MCF 10A (cell line): ENCODE measurements around the gene RNF11. TPM values are rescaled to one million over a fixed set of nuclear protein-coding genes. Genes with fewer than 3 reads are reported as not detected.

Experiments used
- BruUV-seq: library from RNA; stranded (reverse); fragments of 400-500 nt; replicated peaks from 2 replicates; lab custom pipeline; 2021; lab: Mats Ljungman, UMichigan
- CTCF ChIA-PET: fragments of 300-600 bp; sonication (Branson Sonifier 250); formaldehyde crosslinking; extraction: SDS; loops from one replicate; lab custom pipeline; 2021; ENCODE audit warnings: antibody characterized with exemption, inconsistent platforms; lab: Yijun Ruan, JAX
- POLR2A ChIA-PET: fragments of 300-600, 350-650 bp; sonication (Branson Sonifier 250); formaldehyde crosslinking; extraction: SDS; loops from one replicate; lab custom pipeline; 2020; ENCODE audit warnings: antibody characterized with exemption, inconsistent platforms; lab: Yijun Ruan, JAX
- DNase-seq: peaks from one replicate; pipeline ENCODE4 v3.0.0-alpha.2; 2018; ENCODE audit not compliant: unreplicated experiment
- H3K27ac Mint-ChIP-seq: one replicate; pipeline ENCODE4 v1.8.0; 2022; ENCODE audit warnings: mild to moderate bottlenecking, low read depth, mixed read lengths; ENCODE audit not compliant: unreplicated experiment
- H3K27me3 Mint-ChIP-seq: one replicate; pipeline ENCODE4 v1.8.0; 2022; ENCODE audit warnings: mixed read lengths; ENCODE audit not compliant: insufficient read depth, unreplicated experiment
- H3K36me3 Mint-ChIP-seq: one replicate; pipeline ENCODE4 v1.8.0; 2022; ENCODE audit warnings: mild to moderate bottlenecking, moderate library complexity, mixed read lengths; ENCODE audit not compliant: insufficient read depth, unreplicated experiment
- H3K4me1 Mint-ChIP-seq: one replicate; pipeline ENCODE4 v1.8.0; 2022; ENCODE audit warnings: mixed read lengths; ENCODE audit not compliant: insufficient read depth, unreplicated experiment
- H3K4me3 Mint-ChIP-seq: one replicate; pipeline ENCODE4 v1.8.0; 2022; ENCODE audit warnings: mild to moderate bottlenecking, moderate library complexity, mixed read lengths; ENCODE audit not compliant: unreplicated experiment
- H3K9me3 Mint-ChIP-seq: one replicate; pipeline ENCODE4 v1.8.0; 2022; ENCODE audit warnings: mixed read lengths; ENCODE audit not compliant: unreplicated experiment
- intact Hi-C: fragments of 100-400 bp; cut with micrococcal nuclease; formaldehyde crosslinking; loops from 2 replicates; pipeline ENCODE4 v1.14.1; 2022
- total RNA-seq: library from RNA; stranded (reverse); gene quantifications from 2 replicates; pipeline ENCODE4 v1.2.3, GENCODE V29; 2022
- TF ChIP-seq, protein P1 (sequence below): fragments of 200-600 bp; IDR thresholded peaks from one replicate; pipeline ENCODE4 v1.8.0; 2022; ENCODE audit warnings: antibody characterized with exemption, mild to moderate bottlenecking; ENCODE audit not compliant: unreplicated experiment

Gene RNF11
- total RNA-seq, 1 experiment from 2014 or later, result 73.1 TPM

DNA sequence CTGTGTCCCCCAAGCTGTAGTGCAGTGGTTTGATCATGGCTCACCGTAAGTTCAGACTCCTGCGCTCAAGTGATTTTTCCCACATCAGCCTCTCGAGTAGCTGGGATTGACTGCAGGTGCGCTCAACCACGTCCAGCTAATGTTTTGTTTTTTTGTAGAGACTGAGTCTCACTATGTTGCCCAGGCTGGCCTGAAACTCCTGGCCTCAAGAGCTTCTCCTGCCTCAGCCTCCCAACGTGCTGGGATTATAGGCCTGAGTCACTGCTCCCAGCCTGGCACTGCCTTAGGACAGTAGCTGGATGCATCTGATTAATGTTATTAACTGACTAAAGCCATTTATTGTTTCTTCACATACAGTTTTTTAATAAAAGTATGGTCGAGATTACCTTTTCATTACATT, 40.2 kb downstream of the RNF11 start:
- CTCF ChIA-PET, result interaction anchor here (0.7 to 1.2 kb wide), 3 partner anchors 19 to 87 kb away, joined by 3 to 4 read pairs (median 3); no protein-coding TSS in a partner anchor
- TF ChIP-seq, protein P1, sequence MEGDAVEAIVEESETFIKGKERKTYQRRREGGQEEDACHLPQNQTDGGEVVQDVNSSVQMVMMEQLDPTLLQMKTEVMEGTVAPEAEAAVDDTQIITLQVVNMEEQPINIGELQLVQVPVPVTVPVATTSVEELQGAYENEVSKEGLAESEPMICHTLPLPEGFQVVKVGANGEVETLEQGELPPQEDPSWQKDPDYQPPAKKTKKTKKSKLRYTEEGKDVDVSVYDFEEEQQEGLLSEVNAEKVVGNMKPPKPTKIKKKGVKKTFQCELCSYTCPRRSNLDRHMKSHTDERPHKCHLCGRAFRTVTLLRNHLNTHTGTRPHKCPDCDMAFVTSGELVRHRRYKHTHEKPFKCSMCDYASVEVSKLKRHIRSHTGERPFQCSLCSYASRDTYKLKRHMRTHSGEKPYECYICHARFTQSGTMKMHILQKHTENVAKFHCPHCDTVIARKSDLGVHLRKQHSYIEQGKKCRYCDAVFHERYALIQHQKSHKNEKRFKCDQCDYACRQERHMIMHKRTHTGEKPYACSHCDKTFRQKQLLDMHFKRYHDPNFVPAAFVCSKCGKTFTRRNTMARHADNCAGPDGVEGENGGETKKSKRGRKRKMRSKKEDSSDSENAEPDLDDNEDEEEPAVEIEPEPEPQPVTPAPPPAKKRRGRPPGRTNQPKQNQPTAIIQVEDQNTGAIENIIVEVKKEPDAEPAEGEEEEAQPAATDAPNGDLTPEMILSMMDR, result no peak
- no TSS peak for BruUV-seq
- no peak overlapping the region for H3K27ac Mint-ChIP-seq
- peak; percentile 28 for DNase-seq
- no peaks in the 10 kb centered on the region for H3K27me3 Mint-ChIP-seq
- POLR2A ChIA-PET, result interaction anchor here (0.8 to 2.4 kb wide), 2 partner anchors 20 to 39 kb away, joined by 4 to 29 read pairs; partner anchors contain the start of gene RNF11
- H3K36me3 Mint-ChIP-seq, result peaks cover 26% of the 10 kb centered on the region
- no peak overlapping the region for H3K4me3 Mint-ChIP-seq
- H3K4me1 Mint-ChIP-seq, result peaks cover 7% of the 10 kb centered on the region
- H3K9me3 Mint-ChIP-seq, result no peaks in the 10 kb centered on the region
- intact Hi-C loops, result no loop called here

DNA sequence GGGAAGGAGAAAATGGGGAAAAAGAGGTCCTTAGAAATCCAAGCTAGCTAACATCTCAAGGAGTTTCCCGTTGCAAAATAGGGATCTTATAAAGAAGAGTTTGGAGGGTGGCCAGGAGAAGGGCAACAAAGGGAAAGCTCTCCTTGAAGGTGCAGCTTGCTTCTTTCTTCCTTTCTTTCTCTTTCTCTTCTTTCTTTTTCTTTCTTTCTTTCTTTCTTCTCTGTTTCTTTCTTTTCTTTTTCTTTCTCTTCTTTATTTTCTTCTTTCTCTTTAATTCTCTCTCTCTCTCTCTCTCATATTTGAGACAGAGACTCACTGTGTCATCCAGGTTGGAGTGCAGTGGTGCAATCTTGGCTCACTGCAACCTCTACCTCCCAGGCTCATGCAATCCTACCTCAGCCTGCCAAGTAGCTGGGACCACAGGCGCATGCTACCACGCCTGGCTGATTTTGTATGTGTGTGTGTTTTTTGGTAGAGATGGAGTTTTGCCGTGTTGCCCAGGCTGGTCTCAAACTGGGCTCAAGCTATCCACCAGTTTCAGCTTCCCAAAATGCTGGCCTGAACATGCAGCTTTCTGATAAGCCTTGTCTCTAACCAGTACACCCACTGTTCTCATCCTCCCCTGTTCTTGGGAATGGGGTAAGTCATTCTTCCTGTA, 44.4 kb downstream of the RNF11 start:
- POLR2A ChIA-PET, result interaction anchor here (0.6 to 1.6 kb wide), 9 partner anchors 12 to 414 kb away, joined by 3 to 12 read pairs (median 5); partner anchors contain the start of genes CDKN2C and RNF11
- CTCF ChIA-PET, result interaction anchor here (1.0 to 3.7 kb wide), 3 partner anchors 11 to 20 kb away, joined by 3 to 18 read pairs (median 10); no protein-coding TSS in a partner anchor
- peak overlapping the region; percentile 41 for H3K27ac Mint-ChIP-seq

DNA sequence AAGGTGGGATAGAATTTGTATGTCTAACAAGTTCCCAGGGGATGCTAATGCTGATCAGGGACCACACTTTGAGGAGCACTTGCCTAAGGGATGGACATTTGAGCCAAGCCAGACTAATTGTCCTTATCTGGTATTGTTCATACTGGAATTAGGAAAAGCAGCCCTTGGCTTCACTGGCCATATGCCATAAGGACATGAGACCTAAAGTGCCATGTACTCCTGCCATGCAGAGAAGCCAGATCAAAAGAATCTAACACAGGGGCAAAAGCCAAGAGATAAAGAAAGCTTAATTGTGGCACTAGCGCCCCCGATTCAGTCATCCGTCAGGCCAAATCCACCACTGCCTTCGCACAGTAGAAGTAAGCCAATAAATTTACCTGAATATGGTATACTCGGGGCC, 45.7 kb downstream of the RNF11 start:
- peaks cover 7% of the 10 kb centered on the region for H3K4me1 Mint-ChIP-seq
- ChIA-PET POLR2A (interaction anchor here (0.7 kb wide), 1 partner anchor 10 kb away, joined by 3 read pairs; no protein-coding TSS in a partner anchor), CTCF (interaction anchor here (3.7 kb wide), 1 partner anchor 14 kb away, joined by 18 read pairs; no protein-coding TSS in a partner anchor)
- DNase-seq, result no peak
- BruUV-seq, result no TSS peak
- intact Hi-C loops, result no loop called here
- no peak overlapping the region for H3K4me3 Mint-ChIP-seq
- TF ChIP-seq, protein P1, result no peak
- H3K27ac Mint-ChIP-seq, result no peak overlapping the region
- H3K27me3 Mint-ChIP-seq, result no peaks in the 10 kb centered on the region
- H3K36me3 Mint-ChIP-seq, result peaks cover 5% of the 10 kb centered on the region
- no peaks in the 10 kb centered on the region for H3K9me3 Mint-ChIP-seq

More for the DNA sequence above, 44.4 kb downstream of the RNF11 start:
- Mint-ChIP-seq H3K36me3 (peaks cover 5% of the 10 kb centered on the region), H3K27me3 (no peaks in the 10 kb centered on the region), H3K4me3 (no peak overlapping the region), H3K4me1 (peaks cover 7% of the 10 kb centered on the region), H3K9me3 (no peaks in the 10 kb centered on the region)
- peak; percentile 78 for DNase-seq
- BruUV-seq, result no TSS peak
- intact Hi-C loops, result no loop called here
- TF ChIP-seq, protein P1, result no peak

DNA sequence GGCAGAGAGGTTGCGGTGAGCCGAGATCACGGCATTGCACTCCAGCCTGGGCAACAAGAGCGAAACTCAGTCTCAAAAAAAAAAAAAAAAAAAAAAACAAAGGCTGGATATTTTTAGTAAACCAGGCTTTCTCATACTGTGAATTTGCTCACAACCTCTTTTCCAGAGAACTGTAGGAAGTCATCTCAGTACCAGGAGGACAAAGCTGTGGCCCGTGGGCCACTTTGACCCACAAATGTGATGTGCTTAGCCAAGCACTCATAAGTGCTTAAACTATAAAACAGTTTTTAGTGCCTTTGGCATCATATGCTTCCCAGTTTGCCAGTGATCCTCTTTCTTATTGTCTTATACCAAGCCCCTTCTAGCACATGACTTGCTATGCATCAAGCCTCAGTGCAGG, 46.5 kb downstream of the RNF11 start:
- Mint-ChIP-seq H3K36me3 (peaks cover under 1% of the 10 kb centered on the region), H3K27ac (no peak overlapping the region), H3K27me3 (no peaks in the 10 kb centered on the region), H3K4me1 (peaks cover 7% of the 10 kb centered on the region), H3K9me3 (no peaks in the 10 kb centered on the region), H3K4me3 (no peak overlapping the region)
- CTCF ChIA-PET, result interaction anchor here (0.9 to 3.7 kb wide), 2 partner anchors 11 to 13 kb away, joined by 3 to 18 read pairs; no protein-coding TSS in a partner anchor
- POLR2A ChIA-PET, result no interaction called here
- DNase-seq, result no peak
- intact Hi-C loops, result no loop called here
- no TSS peak for BruUV-seq
- TF ChIP-seq, protein P1, result no peak
